Measurements from ENCODE around the gene PIAS4. TPM values are rescaled to one million over a fixed set of nuclear protein-coding genes. Genes with fewer than 3 reads are reported as not detected.

PIAS4 gene
- total and polyA plus RNA-seq, 2 of the 13 experiments (the other 11 are each of a cell fraction or from before 2014, with no cell fraction given) = 9.0 to 20.1 TPM

- TF ChIP-seq ZNF629 (CRISPR knock-in tag; conservative IDR thresholded peaks at IDR 0.05) (no peak), ZIK1 (CRISPR knock-in tag; IDR thresholded peaks at IDR 0.05; ENCODE audit: borderline replicate concordance, low read depth) (no peak), RBM39 (IDR thresholded peaks at IDR 0.05; ENCODE audit: low read depth, low read length, poor library complexity, severe bottlenecking) (peak; percentile 34), XBP1 (CRISPR knock-in tag; IDR thresholded peaks at IDR 0.05) (no peak), BRF2 (CRISPR knock-in tag; IDR thresholded peaks at IDR 0.05) (no peak), HNRNPL (IDR thresholded peaks at IDR 0.05; ENCODE audit: low read depth, low read length) (peak; percentile 62; the same call in 1 of the 2 replicates), MZF1 (CRISPR knock-in tag; IDR thresholded peaks at IDR 0.05; ENCODE audit: borderline replicate concordance) (no peak), KLF11 (CRISPR knock-in tag; IDR thresholded peaks at IDR 0.05) (no peak), ZBTB10 (CRISPR knock-in tag; IDR thresholded peaks at IDR 0.05; ENCODE audit: borderline replicate concordance) (no peak), ZNF782 (CRISPR knock-in tag; IDR thresholded peaks at IDR 0.05; ENCODE audit: borderline replicate concordance) (no peak), CSRNP2 (CRISPR knock-in tag; conservative IDR thresholded peaks at IDR 0.05; ENCODE audit: low read depth) (no peak), JDP2 (CRISPR knock-in tag; IDR thresholded peaks at IDR 0.05; ENCODE audit: borderline replicate concordance) (no peak), ZNF562 (CRISPR knock-in tag; IDR thresholded peaks at IDR 0.05; ENCODE audit: borderline replicate concordance) (no peak), ASH2L (IDR thresholded peaks at IDR 0.05; ENCODE audit: insufficient read length, low read depth, low read length) (no peak), SIN3A (IDR thresholded peaks at IDR 0.05; ENCODE audit: borderline replicate concordance, low read depth, low read length) (no peak), ONECUT2 (CRISPR knock-in tag; IDR thresholded peaks at IDR 0.05) (no peak), ZSCAN20 (CRISPR knock-in tag; IDR thresholded peaks at IDR 0.05; ENCODE audit: borderline replicate concordance) (no peak), RBM22 (optimal IDR thresholded peaks at IDR 0.05; ENCODE audit: low read length) (peak; percentile 61)
Observed at GRCh38 chr19:3982701-3983541, 24.6 kb upstream of the PIAS4 start (continued).

All from HepG2 (cell line).